Measurements from ENCODE around the gene SETBP1.

SETBP1 gene

GRCh38 chr18:44998360-44998759 lies 317.7 kb downstream of the SETBP1 start:
- no peak for DNase-seq

- DNase-seq = no peak
These were observed 323.9 kb downstream of the SETBP1 start for GRCh38 chr18:45004546-45005080.

- DNase-seq = no peak
These were observed 326.2 kb downstream of the SETBP1 start for GRCh38 chr18:45006934-45007333.

GRCh38 chr18:45007531-45007930 lies 326.8 kb downstream of the SETBP1 start:
- DNase-seq = no peak

- DNase-seq = no peak
These were observed 328.2 kb downstream of the SETBP1 start for GRCh38 chr18:45008694-45009413.

GRCh38 chr18:45009756-45010155 lies 329.1 kb downstream of the SETBP1 start:
- no peak for DNase-seq

- no peak for DNase-seq
These were observed 331.6 kb downstream of the SETBP1 start for GRCh38 chr18:45012286-45012685.

- DNase-seq = no peak
These were observed 333.4 kb downstream of the SETBP1 start for GRCh38 chr18:45014047-45014501.

GRCh38 chr18:45015788-45016128 lies 335.1 kb downstream of the SETBP1 start:
- DNase-seq = no peak

- no peak for DNase-seq
These were observed 338.8 kb downstream of the SETBP1 start for GRCh38 chr18:45019469-45019868.

- DNase-seq = no peak
These were observed 342.8 kb downstream of the SETBP1 start for GRCh38 chr18:45023519-45023918.

- no peak for DNase-seq
These were observed 343.8 kb downstream of the SETBP1 start for GRCh38 chr18:45024357-45025088.

GRCh38 chr18:45025089-45025450 lies 344.4 kb downstream of the SETBP1 start:
- no peak for DNase-seq

- no peak for DNase-seq
These were observed 345.5 kb downstream of the SETBP1 start for GRCh38 chr18:45026162-45026561.

GRCh38 chr18:45034179-45034578 lies 353.5 kb downstream of the SETBP1 start:
- DNase-seq = no peak

GRCh38 chr18:45037618-45038017 lies 356.9 kb downstream of the SETBP1 start:
- DNase-seq = no peak

GRCh38 chr18:45039376-45039775 lies 358.7 kb downstream of the SETBP1 start:
- DNase-seq = no peak

GRCh38 chr18:45040879-45041278 lies 360.2 kb downstream of the SETBP1 start:
- DNase-seq = no peak

GRCh38 chr18:45044787-45045186 lies 364.1 kb downstream of the SETBP1 start:
- DNase-seq = no peak

GRCh38 chr18:45046228-45046627 lies 365.5 kb downstream of the SETBP1 start:
- no peak for DNase-seq

- DNase-seq = no peak
These were observed 366.3 kb downstream of the SETBP1 start for GRCh38 chr18:45046961-45047360.

- DNase-seq = no peak
These were observed 369.1 kb downstream of the SETBP1 start for GRCh38 chr18:45049578-45050319.

Data from GOT3 (cell line).